Activated T-cell treated with anti-CD3 and anti-CD28 coated beads for 1 hour (primary cell): ENCODE results near the gene CTRL.
"Not testable (repeated sequence)": the region's sequence is repeated elsewhere in the genome, so short reads cannot be mapped to it uniquely, and the experiment has no call there.

Experiments
- DNase-seq: peaks from one replicate; pipeline ENCODE4 v3.0.0-alpha.2; 2020; ENCODE audit warnings: low read depth

Gene CTRL

GRCh38 chr16:67923414-67924116, 8.1 kb downstream of the CTRL start:
- no peak for DNase-seq

- DNase-seq, result no peak
Measured at GRCh38 chr16:67922740-67923139, 8.9 kb downstream of the CTRL start.

- DNase-seq, result no peak
Measured at GRCh38 chr16:67922221-67922620, 9.4 kb downstream of the CTRL start.

GRCh38 chr16:67919622-67920221, 11.9 kb downstream of the CTRL start:
- no peak for DNase-seq

- no peak for DNase-seq
Measured at GRCh38 chr16:67917852-67918236, 13.8 kb downstream of the CTRL start.

- DNase-seq, result no peak
Measured at GRCh38 chr16:67917140-67917851, 14.4 kb downstream of the CTRL start.

- DNase-seq, result no peak
Measured at GRCh38 chr16:67915831-67916723, 15.6 kb downstream of the CTRL start.

- DNase-seq, result not testable (repeated sequence)
Measured at GRCh38 chr16:67915496-67915769, 16.2 kb downstream of the CTRL start.

- DNase-seq, result no peak
Measured at GRCh38 chr16:67914758-67915495, 16.7 kb downstream of the CTRL start.

- DNase-seq, result no peak
Measured at GRCh38 chr16:67910158-67910557, 21.5 kb downstream of the CTRL start.

GRCh38 chr16:67909056-67909742, 22.5 kb downstream of the CTRL start:
- no peak for DNase-seq

GRCh38 chr16:67907397-67908180, 24.1 kb downstream of the CTRL start:
- no peak for DNase-seq

GRCh38 chr16:67902831-67903230, 28.8 kb downstream of the CTRL start:
- DNase-seq, result no peak

- no peak for DNase-seq
Measured at GRCh38 chr16:67901734-67902133, 29.9 kb downstream of the CTRL start.

GRCh38 chr16:67897231-67897630, 34.4 kb downstream of the CTRL start:
- DNase-seq, result no peak

- no peak for DNase-seq
Measured at GRCh38 chr16:67893743-67894399, 37.8 kb downstream of the CTRL start.

- DNase-seq, result peak; percentile 91
Measured at GRCh38 chr16:67892899-67893742, 38.5 kb downstream of the CTRL start, which contains the start of gene PSKH1. Gene PSKH1 (plus strand): TSS chr16:67893254. CDS start chr16:67908750, 15,496 bp downstream.

GRCh38 chr16:67892375-67892774, 39.3 kb downstream of the CTRL start:
- no peak for DNase-seq

- no peak for DNase-seq
Measured at GRCh38 chr16:67888331-67888730, 43.3 kb downstream of the CTRL start.
